Activated CD4-positive, alpha-beta T cell treated with anti-CD3 and anti-CD28 coated beads for 48 hours (primary cell): Measurements from ENCODE around the gene SNAI3.

Experiments used
- DNase-seq: peaks from one replicate; pipeline ENCODE4 v3.0.0-alpha.2; 2020

Gene SNAI3

DNA sequence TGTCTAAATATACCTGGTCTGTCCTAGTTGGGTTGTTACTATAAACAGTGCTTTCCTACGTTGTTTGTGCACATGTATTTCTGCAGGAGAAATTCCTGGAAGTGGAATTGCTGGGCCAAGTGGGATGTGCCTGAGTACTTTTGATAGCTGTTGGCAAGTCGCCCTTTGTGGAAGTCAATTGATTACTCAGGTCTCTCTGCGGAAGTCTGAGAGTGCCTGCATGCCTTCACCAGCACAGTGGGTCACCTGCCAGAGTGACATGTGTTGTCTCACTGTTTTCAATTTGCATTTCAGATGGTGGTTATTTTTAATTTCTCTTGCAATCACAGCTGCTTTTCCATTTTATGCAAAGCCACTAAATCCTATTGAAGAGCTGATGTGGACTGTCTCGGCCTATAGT, 21.2 kb downstream of the SNAI3 start:
- DNase-seq, result no peak

DNA sequence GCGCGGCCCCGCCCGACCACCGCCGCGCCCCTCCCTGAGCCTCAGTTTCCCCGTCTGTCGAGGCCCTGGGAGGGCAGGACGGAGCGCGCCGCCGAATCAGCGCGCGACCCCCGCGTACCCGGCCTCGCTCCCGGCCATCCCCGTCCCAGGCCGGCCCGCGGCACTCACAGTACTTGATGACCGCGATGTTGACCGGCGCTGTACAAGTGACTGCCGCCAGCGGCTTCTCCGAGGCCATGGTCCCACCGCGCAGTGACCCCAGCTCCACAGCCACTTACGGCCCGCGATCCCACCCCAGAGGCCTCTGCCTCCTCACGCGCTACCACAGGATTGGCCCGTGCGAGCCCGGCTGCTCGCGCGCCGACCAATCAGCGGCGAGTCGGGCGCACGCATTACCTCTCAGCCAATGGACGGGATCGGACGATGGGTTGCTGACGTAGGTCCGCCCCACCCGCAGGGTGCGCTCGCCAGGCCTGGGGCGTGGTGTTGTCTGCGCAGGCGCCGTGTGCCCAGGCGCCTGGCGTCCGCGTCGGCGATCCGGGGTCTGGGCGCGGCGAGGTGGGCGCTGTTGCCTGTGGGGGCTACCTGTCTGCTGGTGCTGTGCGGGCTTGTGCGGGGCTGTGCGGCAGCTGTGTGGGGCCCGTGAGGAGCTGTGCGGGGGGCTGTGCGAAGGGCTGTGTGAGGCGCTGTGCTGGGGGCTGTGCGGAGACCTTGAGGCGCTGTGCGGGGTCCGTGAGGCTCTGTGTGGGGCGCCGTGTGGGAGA, 23.3 kb downstream of the SNAI3 start, which contains the start of gene MVD:
Gene MVD (minus strand): TSS at position 249 of the 764 bp plus-strand sequence. CDS start 11 bp downstream, at position 238.
- DNase-seq, result peak; percentile 97

DNA sequence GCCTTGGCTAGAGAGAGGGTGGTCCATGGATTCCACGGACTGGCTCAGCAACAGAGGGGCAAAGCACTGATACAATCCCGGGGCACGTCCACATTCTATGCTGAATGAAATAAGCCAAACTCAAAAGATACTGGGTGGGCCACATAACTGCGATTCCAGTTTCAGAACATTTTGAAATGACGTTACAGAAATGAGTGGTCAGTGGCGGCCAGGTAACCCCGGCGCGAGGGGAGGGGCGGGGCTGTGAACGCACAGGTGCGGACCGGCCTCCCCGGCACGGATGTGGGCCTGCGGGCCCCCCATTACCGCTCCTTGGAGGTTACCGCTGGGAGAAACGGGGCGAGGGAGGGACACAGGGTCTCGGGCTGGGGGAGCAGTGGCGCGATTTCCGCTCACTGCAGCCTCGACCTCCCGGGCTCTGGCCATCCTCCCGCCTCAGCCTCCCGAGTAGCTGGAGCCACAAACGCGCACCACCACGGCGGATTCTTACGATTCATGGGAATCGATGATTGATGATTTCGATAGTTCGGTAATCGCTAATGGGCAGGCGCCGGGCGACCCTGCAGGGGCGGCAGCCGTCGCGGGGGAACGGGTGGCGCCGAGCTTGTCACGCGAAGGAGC, 24.0 kb downstream of the SNAI3 start:
- peak; percentile 30 for DNase-seq

DNA sequence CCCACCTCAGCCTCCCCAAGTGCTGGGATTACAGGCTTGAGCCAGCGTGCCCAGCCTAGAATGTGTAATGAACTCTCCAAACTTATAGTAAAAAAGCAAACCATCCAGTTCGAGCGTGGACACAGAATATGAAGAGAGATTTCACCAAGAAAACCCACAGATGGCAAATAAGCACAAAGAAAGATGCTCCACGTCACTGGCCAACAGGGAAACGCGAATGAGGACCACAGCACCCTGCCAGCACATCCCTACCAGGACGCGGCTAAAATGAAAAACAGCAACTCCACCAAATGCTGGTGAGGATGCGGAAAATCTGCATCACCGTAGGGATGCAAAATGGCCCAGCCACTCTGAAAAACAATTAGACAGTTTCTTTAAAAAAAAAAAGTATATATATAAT, 24.8 kb downstream of the SNAI3 start:
- no peak for DNase-seq

DNA sequence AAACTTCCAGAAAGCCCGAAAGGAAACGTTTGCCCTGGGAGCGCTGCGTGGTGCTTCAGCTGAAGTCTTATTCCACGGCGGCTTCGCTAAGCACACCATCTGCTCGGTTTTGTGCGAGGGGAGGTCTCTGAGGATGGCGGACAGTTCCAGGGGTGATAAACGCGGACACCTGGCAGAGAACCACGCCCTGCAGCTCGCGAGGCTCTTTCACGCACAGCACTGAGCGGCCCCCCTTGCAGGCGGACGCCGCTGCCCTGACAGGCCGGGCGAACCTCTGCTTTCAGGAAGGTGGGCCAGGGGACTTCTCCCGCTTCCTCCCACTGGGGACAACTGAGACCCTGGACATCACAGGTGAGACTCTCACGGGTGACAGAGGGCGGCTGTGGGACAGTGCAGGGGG, 27.1 kb downstream of the SNAI3 start:
- DNase-seq, result no peak

DNA sequence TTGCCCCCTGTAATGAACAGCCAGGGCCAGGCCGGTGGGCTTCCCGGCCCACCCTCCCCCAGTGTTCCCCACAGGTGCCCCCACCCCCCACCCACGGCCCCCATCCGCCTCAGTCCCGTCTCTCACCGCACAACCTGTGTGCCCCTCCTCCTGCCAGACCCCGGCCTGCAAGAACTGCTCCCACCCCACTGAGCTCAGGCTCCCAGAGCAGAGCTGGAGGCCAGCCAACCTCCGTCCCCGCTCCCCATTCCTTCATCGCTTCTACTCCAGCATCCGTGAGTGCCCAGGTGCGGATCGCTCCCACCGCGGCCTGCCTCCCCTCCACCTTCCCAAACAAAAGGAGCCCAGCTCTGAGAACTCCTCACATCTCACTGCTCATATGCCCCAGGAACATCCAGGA, 27.6 kb downstream of the SNAI3 start:
- DNase-seq, result no peak

DNA sequence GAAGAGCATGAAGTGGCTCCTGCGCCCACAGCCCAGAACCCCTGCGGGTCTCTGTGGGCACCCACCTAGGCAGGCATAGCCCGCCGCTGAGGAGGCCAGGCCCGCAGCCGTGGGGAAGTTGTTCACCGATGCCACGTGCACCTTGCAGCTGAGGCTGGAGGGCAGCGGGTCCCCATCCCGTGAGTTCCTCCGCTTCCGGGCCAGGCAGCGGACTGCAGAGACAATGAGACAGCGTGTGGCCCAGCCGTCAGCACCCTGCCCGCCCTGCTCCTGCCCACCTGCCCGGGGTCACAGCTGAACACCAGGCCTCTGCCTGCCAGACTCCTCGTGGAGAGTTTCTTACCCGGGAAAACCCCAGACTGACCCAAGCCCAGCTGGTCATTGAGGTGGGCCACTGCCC, 28.9 kb downstream of the SNAI3 start:
- DNase-seq, result no peak

DNA sequence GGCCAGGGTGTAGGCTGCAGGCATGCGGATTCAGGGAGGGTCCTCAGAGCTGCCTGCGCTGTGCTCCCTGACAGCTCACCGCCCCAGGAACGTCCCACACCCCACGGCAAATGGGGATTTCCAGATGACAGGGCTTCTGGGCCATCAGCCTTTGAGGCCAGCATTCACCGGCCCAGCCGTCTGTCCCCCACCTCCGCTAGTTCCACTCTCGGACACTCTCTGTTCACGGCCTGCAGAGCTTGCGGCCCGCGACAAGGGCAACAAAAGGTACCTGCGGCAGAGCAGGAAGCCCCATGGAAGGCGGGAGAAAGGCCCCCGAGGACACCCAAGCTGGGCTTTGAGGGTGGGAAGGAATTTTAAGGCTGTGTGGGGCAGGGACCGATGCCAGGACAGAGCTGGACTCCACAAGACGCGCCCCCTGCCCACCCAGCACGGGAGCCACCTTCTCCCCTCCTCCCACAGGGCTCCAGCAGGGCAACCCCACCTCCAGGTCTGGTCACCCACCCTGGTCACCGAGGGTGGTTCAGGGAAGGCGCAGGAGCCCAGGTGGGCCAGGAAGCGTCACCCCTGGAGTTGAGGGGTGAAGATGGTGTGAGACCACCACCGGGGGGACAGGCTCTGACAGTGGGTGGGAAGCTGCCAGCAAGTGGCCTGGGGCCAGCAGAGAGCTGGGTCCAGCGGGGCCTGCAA, 29.9 kb downstream of the SNAI3 start:
- no peak for DNase-seq

DNA sequence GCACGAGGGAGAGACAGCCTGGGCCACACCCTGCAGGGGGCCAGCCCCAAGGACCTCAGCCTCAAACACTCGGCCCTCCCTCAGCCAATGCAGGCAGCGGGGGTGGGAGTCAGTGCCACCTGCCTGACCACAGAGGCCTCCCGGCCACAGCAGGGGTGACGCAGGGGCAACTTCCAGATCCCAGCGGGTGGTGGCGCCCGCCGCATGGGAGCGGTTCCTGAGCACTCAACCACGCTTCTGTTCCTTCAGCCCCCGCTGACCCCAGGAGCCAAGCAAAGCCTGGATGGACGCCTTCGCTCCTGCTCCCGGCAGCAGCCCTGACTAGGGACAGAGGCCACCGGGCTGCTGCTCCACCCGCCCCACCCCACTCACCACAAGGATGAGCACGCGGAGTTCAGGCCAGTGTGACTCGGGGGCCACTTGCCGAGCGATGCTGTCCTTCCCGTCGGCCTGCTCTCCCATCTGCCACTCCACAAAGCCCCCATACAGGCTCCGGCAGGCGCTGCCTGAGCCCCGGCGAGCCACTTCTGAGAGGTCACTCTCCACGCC, 30.5 kb downstream of the SNAI3 start:
- DNase-seq, result no peak

DNA sequence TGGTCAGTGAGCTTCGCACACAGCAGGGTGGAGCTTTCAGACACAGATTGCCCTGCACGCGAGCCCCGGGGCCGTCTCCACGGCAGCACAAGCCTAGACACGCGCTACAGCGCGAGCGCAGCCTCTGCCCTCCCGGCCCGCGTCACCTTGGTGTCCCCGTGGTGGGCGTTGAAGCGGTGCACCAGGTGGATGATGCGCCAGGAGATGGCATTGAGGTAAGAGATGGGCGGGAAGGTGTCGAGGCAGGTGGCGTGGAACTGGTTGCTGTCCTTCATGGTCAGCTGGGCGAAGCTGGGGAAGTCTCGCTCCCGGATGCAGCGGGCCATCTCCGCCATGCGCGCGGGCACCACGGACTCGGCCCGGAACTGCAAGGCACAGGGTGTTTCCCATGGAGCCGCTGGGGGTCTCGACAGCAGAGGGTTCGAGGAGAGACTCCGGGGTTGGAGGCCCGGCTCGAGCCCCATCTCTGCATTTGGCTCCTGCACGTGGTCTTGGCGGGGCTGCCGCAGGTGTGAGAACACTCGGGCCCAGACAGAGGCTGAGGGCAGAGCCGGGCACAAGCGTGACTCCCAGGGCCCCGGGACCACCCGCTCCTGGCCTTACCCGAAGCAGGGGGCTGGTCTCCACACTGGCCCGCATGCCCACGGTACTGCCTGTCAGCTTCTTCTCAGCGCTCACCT, 31.1 kb downstream of the SNAI3 start:
- no peak for DNase-seq

DNA sequence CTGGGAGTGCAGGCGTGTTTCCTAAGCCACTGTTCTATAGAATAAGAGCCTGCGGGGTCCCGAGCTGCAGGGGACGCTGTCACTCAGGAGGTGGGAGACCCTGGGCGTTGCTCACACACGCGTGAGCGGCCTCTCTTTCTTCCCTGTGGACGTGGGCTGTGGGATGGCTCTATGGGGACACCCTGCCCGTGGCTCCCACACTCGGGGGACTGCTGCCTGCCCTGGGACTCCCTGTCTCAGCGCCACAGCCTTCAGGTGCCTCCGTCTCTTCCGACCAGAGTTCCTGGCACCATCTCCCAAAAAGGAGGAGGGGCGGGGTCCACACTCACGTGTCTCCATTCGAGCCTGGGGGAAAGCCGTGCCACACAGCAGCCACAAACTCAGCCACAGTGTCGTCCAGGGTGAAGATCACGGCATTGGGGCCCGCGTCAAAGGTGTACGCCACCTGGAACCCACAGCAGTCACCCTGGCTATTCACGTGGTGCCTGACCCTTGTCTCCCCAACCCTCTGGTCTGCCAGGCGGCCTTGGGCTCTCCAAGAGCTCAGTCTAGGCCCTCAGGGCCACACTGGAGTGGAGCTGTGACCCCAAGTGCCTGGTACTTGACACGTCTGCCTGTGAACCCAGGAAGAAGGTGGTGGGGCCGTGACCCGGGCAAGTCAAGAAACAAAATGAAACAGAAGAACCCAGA, 31.8 kb downstream of the SNAI3 start:
- no peak for DNase-seq

DNA sequence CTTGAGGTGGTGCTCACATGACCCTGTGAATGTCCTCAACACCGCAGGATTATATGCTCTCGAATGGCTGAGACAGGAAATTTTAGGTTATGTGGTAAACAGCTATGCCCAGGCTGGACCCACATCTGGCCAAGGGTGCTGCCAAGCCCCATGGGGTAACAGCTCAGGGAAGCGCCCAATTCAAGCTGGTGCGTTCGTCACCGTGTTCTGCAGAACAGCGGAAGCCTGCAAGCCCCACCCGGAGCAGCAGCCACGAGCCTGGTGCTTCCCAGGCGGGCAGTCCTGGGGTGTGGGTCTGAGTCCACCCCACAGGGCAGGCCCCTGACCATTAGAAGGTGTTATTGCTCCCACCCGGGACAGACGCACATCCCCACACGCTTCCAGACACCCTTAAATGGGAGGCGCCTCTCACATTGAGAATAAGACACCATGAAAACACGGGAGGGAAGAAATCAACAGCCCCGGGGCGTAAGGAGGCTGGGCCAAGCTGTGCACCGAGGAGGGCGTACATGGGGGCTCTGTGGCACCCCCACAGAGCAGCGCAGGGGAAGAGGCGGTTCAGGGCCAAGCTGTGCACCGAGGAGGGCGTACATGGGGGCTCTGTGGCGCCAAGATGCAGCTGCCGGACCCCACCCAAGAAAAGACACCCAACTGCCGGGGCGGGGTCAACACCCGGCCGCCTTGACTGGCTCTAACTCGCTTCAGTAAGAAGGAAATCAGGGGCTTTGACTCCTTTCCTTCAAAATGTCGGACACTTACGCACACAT, 32.5 kb downstream of the SNAI3 start:
- DNase-seq, result no peak

DNA sequence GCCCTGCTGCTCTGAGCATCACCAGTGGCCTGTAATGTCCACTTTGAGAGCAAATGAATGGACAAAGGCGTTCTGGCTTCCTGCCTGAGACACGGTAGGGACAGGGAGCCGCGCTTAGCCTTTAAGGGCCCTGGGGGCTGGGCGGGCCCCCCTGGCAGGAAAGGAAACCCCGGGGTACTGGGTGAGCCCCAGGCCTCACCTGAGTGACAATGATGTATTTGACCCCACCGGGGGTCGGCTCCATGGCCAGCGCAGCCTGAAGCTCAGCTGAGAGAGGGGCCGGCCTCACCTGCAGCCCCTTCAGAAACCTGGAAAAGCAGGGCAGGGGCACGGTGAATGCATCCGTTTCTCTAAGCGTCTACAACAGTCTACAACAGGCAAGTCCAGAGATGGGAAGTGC, 33.2 kb downstream of the SNAI3 start:
- no peak for DNase-seq

DNA sequence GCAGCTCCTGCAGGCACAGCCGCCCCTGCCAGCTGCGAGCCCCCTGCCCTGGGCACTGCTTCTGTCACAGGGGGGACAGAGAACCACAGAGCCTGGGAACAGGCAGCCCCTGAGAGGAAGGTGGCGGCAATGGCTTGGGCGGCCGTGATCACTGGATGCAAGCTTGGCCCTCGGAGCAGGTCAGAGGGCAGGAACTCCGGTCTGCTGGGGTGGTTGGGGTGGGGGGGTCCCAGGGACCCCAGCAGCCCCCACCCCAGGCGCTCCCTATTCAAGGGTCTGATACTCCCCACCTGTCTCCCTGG, 33.6 kb downstream of the SNAI3 start:
- no peak for DNase-seq

DNA sequence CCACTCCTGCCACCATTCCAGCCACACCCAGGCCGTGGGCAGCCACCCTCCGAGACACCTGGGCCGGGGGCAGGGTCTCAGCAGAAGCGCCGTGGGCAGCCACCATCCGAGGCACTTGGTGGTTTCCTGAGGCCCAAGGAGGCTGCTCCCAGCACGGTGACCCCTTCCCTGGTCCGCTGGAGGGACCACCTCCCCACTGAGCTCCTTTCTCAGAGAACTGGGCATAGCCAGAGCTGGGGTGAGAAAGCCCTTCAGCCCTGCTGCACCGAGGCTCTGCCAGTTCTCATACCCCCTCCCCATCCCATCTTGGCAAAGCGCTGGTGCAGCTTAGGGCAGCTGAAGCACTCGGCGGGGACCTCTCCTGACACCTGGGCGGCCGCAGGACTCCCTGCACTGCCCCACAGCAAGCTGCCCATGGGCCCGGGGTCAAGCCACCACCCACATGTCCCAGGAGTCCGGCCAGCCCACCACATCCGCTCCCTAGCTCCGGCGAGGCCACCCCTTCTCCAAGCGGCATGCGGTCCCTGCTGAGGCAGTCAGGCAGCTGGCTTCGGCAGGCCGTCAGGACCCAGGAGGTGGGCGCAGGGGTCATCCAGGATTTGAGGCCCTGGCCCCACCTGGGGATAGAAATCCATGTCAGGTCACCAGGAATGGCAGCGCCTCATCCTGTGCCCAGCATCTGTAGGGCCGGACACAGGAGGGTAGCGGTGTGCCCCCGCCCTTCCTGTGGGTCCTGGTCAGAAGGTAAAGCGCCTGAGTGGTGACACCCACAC, 34.1 kb downstream of the SNAI3 start:
- DNase-seq, result no peak

DNA sequence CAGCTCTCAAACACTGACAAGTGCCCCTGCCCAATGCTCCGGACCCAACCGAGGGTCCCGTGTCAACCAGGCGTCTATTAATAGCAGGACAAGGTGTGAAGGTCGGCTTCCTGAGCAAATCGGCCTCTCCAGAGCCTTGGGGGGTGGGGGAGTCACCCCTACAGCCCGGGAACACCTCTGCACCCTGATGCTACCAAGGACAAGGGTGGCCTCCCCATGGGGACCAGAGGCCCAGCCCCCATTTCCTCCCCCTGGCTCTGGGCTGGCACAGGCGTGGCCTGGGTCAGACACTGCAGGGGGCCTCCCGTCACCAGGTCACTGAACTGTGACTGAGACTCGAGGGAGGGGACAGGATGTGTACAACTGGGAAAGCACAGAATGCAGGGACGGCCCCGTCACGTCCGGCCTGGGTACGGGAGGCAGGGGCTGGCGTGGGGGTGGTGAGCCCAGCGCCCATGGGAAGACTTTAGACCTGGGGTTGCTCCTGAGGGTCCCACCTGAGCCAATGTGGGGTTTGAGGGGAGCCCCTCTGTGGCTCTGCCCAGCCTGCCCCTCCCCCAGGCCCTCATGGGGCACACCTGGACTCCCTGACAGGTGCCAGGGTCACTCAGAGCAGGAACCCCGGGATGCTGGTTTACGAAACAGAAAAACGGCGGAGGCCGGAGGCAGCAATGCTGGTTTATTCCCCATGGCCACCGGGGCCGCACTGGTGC, 34.9 kb downstream of the SNAI3 start:
- peak; percentile 89 for DNase-seq

DNA sequence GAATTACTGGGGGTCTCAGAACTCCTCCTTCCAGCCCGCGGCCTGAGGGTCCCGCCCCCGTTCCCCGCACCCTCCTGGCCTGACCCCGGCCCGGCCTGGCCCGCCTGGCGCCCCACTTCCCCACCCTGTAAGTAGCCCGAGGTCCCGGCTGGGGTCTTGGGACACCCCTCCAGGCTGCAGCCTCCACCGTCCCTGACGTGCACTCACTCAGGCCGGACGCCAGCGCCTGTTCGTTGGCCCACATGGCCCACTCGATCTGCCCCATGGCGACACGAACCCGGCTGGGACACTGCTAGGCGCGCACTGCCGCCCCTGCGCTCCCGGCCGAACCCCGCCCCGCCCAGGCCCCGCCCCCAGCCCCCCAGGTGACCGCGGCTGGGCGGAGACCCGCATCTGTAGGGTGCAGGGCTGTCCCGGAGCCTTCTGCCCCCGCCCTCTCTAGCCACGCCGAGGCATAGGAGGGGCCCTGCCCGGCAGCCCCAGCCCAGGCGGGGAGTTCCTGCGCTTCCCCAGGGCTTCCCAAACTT, 35.5 kb downstream of the SNAI3 start, which contains the start of gene CYBA:
Gene CYBA (minus strand): TSS at position 305 of the 527 bp plus-strand sequence. CDS start 40 bp downstream, at position 265.
- peak; percentile 90 for DNase-seq

DNA sequence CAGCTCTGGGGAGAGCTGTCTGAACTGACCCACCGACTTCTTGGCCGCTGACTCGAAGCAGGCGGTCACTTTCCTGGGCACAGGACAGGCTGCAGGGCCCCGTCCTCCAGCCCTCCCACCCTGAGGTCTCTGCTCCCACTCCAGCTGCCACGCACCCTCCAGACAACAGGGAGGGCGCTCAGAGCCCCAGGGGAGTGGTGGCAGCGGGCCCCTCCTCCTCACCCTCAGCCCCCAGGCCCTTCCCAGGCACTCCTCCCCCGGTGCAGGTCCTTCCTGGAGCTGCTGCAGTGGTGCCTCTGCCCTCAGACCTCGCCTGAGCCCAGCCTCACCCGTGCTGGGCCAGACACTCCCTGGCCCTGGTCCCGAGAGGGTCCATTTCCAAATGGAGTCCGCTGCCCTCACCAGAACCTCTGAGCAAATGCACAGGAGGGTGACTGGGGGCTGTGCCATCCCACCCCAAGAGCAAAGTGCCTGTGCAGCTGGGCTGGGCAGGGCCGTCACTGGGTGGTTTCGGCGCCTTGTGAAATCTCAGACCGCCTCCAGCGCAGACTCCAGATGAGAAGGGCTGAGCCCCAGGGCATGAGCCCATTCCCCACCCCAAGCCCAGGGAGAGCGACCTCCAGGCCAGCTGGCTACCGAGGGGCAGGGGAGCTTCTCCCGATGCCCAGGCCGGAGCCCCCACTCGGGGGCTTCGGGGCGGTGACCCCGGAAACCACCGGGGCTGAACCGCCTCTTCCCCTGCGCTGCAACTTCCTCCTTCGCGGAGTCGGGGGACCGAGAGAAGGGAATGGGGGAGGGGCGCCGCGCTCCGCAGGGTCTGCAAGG, 36.2 kb downstream of the SNAI3 start:
- DNase-seq, result peak; percentile 51
